Omental fat pad (tissue), 4 donors: ENCODE results near the gene HMGB2. TPM values are rescaled to one million over a fixed set of nuclear protein-coding genes. Genes with fewer than 3 reads are reported as not detected.

Experiments
- ATAC-seq: fragments of 150-250 bp; one replicate; pipeline ENCODE4 v1.9.1; 2016; ENCODE audit warnings: mild to moderate bottlenecking, moderate library complexity; ENCODE audit not compliant: low FRiP score
- DNase-seq: peaks from one replicate; pipeline ENCODE4 v3.0.0-alpha.2; 2019; ENCODE audit warnings: low spot score
- CTCF ChIP-seq, 3 donors: fragments of 450-650 bp; IDR thresholded peaks; one replicate each; pipeline ENCODE4 v1.5.1; 2016 to 2017; ENCODE audit warnings: antibody characterized with exemption in 3 of 3, mild to moderate bottlenecking in 3 of 3, moderate library complexity in 2 of 3
- total RNA-seq, 4 donors: library from RNA; depleted of rRNA; stranded (reverse); fragments of >200 nt; gene quantifications; one replicate each; pipeline ENCODE4 v1.1.0, GENCODE V29; 2016

Gene HMGB2
- total RNA-seq, 4 donors from 2014 or later: 32.5 to 109 (median 51.7) TPM

- DNase-seq: no peak
- no peak for TF ChIP-seq CTCF (IDR thresholded peaks at IDR 0.05)
- no peak for ATAC-seq
These were observed 51.9 kb downstream of the HMGB2 start for GRCh38 chr4:173282256-173282562.

- no peak for TF ChIP-seq CTCF (IDR thresholded peaks at IDR 0.05)
- ATAC-seq (no peak), DNase-seq (no peak)
These were observed 52.5 kb downstream of the HMGB2 start for GRCh38 chr4:173281406-173282255.

Other genes with a start within 250 kb of the HMGB2 start
- gene GALNT7, start 165.5 kb downstream of the HMGB2 start, total RNA-seq: 10 to 100 TPM in 2 of 4 donors, 1 to 10 TPM in 2; 7.6 to 11.4 (median 9.5) TPM
- 10 to 100 TPM; 25.8 to 61.9 (median 32.7) TPM for gene SAP30, start 36.6 kb upstream of the HMGB2 start, total RNA-seq
- gene SCRG1, start 64.8 kb upstream of the HMGB2 start, total RNA-seq: under 1 TPM; 0.25 to 0.79 (median 0.50) TPM
- gene HAND2, start 195.9 kb upstream of the HMGB2 start, total RNA-seq: 10 to 100 TPM in 3 of 4 donors, 1 to 10 TPM in 1; 4.2 to 29.2 (median 12.3) TPM